Measurements from ENCODE around the gene ZC3H7A.

ZC3H7A gene

DNA sequence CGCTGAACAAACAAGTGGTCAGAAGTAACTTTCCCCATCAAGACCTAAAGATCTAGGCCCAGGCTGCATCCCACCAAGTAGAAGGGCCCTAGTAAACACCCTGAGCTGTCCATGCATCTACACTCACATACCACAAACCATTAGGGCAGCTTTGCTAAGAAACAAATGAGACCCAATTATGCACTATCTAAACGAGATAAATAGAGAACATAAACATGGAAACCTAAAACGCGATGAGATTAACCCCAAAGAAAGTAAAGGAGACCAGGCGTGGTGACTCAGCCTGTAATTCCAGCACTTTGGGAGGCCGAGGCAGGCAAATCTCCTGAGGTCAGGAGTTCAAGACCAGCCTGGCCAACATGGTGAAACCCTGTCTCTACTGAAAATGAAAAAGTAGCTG is 60.2 kb downstream of the ZC3H7A start:
- no peak overlapping the region for H3K23ac ChIP-seq (ENCODE audit: low read length)
- no peak overlapping the region for H2AK5ac ChIP-seq (ENCODE audit: low read length)
- no CpG with 5 or more reads among the region's 6 CpGs for WGBS (ENCODE audit: extremely low coverage, insufficient coverage, low lambda C conversion rate)
- H3K27ac ChIP-seq (ENCODE audit: low read depth, low read length), result no peak overlapping the region
- H3K18ac ChIP-seq (ENCODE audit: low read length), result no peak overlapping the region
- peaks cover 7% of the 10 kb centered on the region for H3K36me3 ChIP-seq (ENCODE audit: control insufficient read depth, insufficient read depth, low read length)
- H2BK5ac ChIP-seq (ENCODE audit: low read length), result no peak overlapping the region
- peaks cover 19% of the 10 kb centered on the region for H3K79me1 ChIP-seq (ENCODE audit: low read length)
- H3K4ac ChIP-seq (ENCODE audit: low read depth, low read length), result no peak overlapping the region
- H3K4me3 ChIP-seq (ENCODE audit: low read length), result no peak overlapping the region
- H4K5ac ChIP-seq (ENCODE audit: low read length), result no peak overlapping the region
- H2BK15ac ChIP-seq (replicated peaks; ENCODE audit: low read depth), result no peak overlapping the region
- H3K56ac ChIP-seq (ENCODE audit: low read length), result no peak overlapping the region
- no peak overlapping the region for H3K9ac ChIP-seq (ENCODE audit: low read length)
- H3K4me1 ChIP-seq (ENCODE audit: control insufficient read depth, low read depth, low read length), result no peaks in the 10 kb centered on the region
- H3K79me2 ChIP-seq (ENCODE audit: control insufficient read depth, insufficient read depth, low read length), result peaks cover 20% of the 10 kb centered on the region
- H3K27me3 ChIP-seq (ENCODE audit: insufficient read depth, low read length, poor library complexity), result no peaks in the 10 kb centered on the region
- H2BK120ac ChIP-seq (ENCODE audit: low read depth, low read length), result no peak overlapping the region
- no peak overlapping the region for H3K4me2 ChIP-seq (ENCODE audit: low read length)
- no peak overlapping the region for H4K8ac ChIP-seq (ENCODE audit: low read depth, low read length)
- DNase-seq, result no peak

DNA sequence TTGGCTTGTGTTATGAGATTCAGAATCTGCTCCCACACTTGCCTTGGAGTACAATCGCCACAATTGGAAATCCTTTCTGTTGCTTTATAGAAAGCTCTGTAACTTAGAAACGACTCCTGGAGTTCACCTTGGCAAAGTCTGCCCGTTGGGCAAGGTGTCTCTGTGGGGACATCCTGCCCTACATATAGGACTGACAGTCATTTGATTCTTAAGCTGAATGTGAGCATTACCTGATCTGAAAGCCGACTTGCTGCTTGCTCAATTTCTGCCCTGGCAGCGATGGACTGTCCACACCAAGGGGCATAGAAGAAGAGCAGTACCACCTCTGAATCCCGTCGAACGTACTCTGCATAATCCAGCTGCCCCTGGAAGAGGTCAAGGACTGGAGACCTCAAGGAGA is 61.3 kb downstream of the ZC3H7A start:
- H2BK5ac ChIP-seq (ENCODE audit: low read length), result no peak overlapping the region
- H2BK120ac ChIP-seq (ENCODE audit: low read depth, low read length), result no peak overlapping the region
- no peak overlapping the region for H3K18ac ChIP-seq (ENCODE audit: low read length)
- H3K79me2 ChIP-seq (ENCODE audit: control insufficient read depth, insufficient read depth, low read length), result peaks cover 16% of the 10 kb centered on the region
- H3K56ac ChIP-seq (ENCODE audit: low read length), result no peak overlapping the region
- no peak overlapping the region for H3K4me2 ChIP-seq (ENCODE audit: low read length)
- H4K5ac ChIP-seq (ENCODE audit: low read length), result no peak overlapping the region
- no peak overlapping the region for H3K23ac ChIP-seq (ENCODE audit: low read length)
- no peak overlapping the region for H4K8ac ChIP-seq (ENCODE audit: low read depth, low read length)
- no peak overlapping the region for H2AK5ac ChIP-seq (ENCODE audit: low read length)
- no peak overlapping the region for H3K27ac ChIP-seq (ENCODE audit: low read depth, low read length)
- H3K4me3 ChIP-seq (ENCODE audit: low read length), result no peak overlapping the region
- peaks cover 7% of the 10 kb centered on the region for H3K36me3 ChIP-seq (ENCODE audit: control insufficient read depth, insufficient read depth, low read length)
- H3K4me1 ChIP-seq (ENCODE audit: control insufficient read depth, low read depth, low read length), result no peaks in the 10 kb centered on the region
- H3K4ac ChIP-seq (ENCODE audit: low read depth, low read length), result no peak overlapping the region
- no peaks in the 10 kb centered on the region for H3K27me3 ChIP-seq (ENCODE audit: insufficient read depth, low read length, poor library complexity)
- no peak overlapping the region for H2BK15ac ChIP-seq (replicated peaks; ENCODE audit: low read depth)
- DNase-seq, result no peak
- WGBS (ENCODE audit: extremely low coverage, insufficient coverage, low lambda C conversion rate), result no CpG with 5 or more reads among the region's 8 CpGs
- no peak overlapping the region for H3K9ac ChIP-seq (ENCODE audit: low read length)
- peaks cover 15% of the 10 kb centered on the region for H3K79me1 ChIP-seq (ENCODE audit: low read length)

GRCh38 chr16:11734653-11735043 is 62.4 kb downstream of the ZC3H7A start:
- Histone ChIP-seq H4K5ac (ENCODE audit: low read length) (no peak overlapping the region), H4K8ac (ENCODE audit: low read depth, low read length) (no peak overlapping the region), H3K4ac (ENCODE audit: low read depth, low read length) (no peak overlapping the region), H3K79me1 (ENCODE audit: low read length) (peaks cover 13% of the 10 kb centered on the region), H3K9ac (ENCODE audit: low read length) (no peak overlapping the region), H2BK120ac (ENCODE audit: low read depth, low read length) (no peak overlapping the region), H2BK5ac (ENCODE audit: low read length) (no peak overlapping the region), H3K36me3 (ENCODE audit: control insufficient read depth, insufficient read depth, low read length) (peaks cover 7% of the 10 kb centered on the region), H3K56ac (ENCODE audit: low read length) (no peak overlapping the region), H3K27ac (ENCODE audit: low read depth, low read length) (no peak overlapping the region), H3K27me3 (ENCODE audit: insufficient read depth, low read length, poor library complexity) (no peaks in the 10 kb centered on the region), H2AK5ac (ENCODE audit: low read length) (no peak overlapping the region), H2BK15ac (replicated peaks; ENCODE audit: low read depth) (no peak overlapping the region), H3K23ac (ENCODE audit: low read length) (no peak overlapping the region), H3K18ac (ENCODE audit: low read length) (no peak overlapping the region), H3K4me2 (ENCODE audit: low read length) (no peak overlapping the region), H3K4me3 (ENCODE audit: low read length) (no peak overlapping the region), H3K79me2 (ENCODE audit: control insufficient read depth, insufficient read depth, low read length) (peaks cover 11% of the 10 kb centered on the region), H3K4me1 (ENCODE audit: control insufficient read depth, low read depth, low read length) (no peaks in the 10 kb centered on the region)
- no peak for DNase-seq
- WGBS (ENCODE audit: extremely low coverage, insufficient coverage, low lambda C conversion rate), result no CpG with 5 or more reads among the region's 6 CpGs

GRCh38 chr16:11734025-11734652 is 62.9 kb downstream of the ZC3H7A start:
- no peak overlapping the region for H3K18ac ChIP-seq (ENCODE audit: low read length)
- H3K36me3 ChIP-seq (ENCODE audit: control insufficient read depth, insufficient read depth, low read length), result peaks cover 7% of the 10 kb centered on the region
- H3K4me2 ChIP-seq (ENCODE audit: low read length), result no peak overlapping the region

DNA sequence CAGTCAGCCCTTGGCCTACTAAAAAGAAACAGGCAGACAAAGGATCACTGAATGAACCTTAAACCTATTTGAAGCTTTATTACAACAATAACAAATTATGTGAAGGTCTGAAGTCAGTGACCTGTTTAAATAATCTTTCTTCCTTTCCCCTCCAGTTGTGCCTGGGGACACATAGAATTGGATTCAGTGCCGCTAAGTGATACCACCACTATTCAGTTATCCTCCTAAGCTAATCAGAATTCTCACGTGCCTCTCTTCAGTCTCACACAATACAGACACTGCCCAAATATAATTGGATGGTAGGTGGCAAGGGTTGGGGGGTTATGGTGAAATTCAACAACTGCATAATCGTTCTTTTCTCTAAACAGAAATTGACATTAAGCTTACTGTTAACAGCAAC is 65.8 kb downstream of the ZC3H7A start:
- Histone ChIP-seq H3K9ac (ENCODE audit: low read length) (no peak overlapping the region), H3K79me2 (ENCODE audit: control insufficient read depth, insufficient read depth, low read length) (no peaks in the 10 kb centered on the region), H4K8ac (ENCODE audit: low read depth, low read length) (no peak overlapping the region), H3K18ac (ENCODE audit: low read length) (no peak overlapping the region), H3K4me2 (ENCODE audit: low read length) (no peak overlapping the region), H4K5ac (ENCODE audit: low read length) (no peak overlapping the region), H3K27ac (ENCODE audit: low read depth, low read length) (no peak overlapping the region), H3K36me3 (ENCODE audit: control insufficient read depth, insufficient read depth, low read length) (peaks cover 3% of the 10 kb centered on the region), H3K27me3 (ENCODE audit: insufficient read depth, low read length, poor library complexity) (no peaks in the 10 kb centered on the region), H2AK5ac (ENCODE audit: low read length) (no peak overlapping the region), H3K56ac (ENCODE audit: low read length) (no peak overlapping the region), H3K79me1 (ENCODE audit: low read length) (peaks cover under 1% of the 10 kb centered on the region), H3K23ac (ENCODE audit: low read length) (no peak overlapping the region), H3K4me3 (ENCODE audit: low read length) (no peak overlapping the region), H3K4me1 (ENCODE audit: control insufficient read depth, low read depth, low read length) (no peaks in the 10 kb centered on the region), H2BK5ac (ENCODE audit: low read length) (no peak overlapping the region), H2BK120ac (ENCODE audit: low read depth, low read length) (no peak overlapping the region), H2BK15ac (replicated peaks; ENCODE audit: low read depth) (no peak overlapping the region), H3K4ac (ENCODE audit: low read depth, low read length) (no peak overlapping the region)
- WGBS (ENCODE audit: extremely low coverage, insufficient coverage, low lambda C conversion rate), result no CpG with 5 or more reads among the region's 3 CpGs
- no peak for DNase-seq

More at GRCh38 chr16:11734025-11734652, 62.9 kb downstream of the ZC3H7A start:
- Histone ChIP-seq H3K56ac (ENCODE audit: low read length) (no peak overlapping the region), H3K4me3 (ENCODE audit: low read length) (no peak overlapping the region), H4K5ac (ENCODE audit: low read length) (no peak overlapping the region), H3K27me3 (ENCODE audit: insufficient read depth, low read length, poor library complexity) (no peaks in the 10 kb centered on the region), H3K23ac (ENCODE audit: low read length) (no peak overlapping the region), H3K27ac (ENCODE audit: low read depth, low read length) (no peak overlapping the region), H3K9ac (ENCODE audit: low read length) (no peak overlapping the region), H3K79me2 (ENCODE audit: control insufficient read depth, insufficient read depth, low read length) (peaks cover 8% of the 10 kb centered on the region), H2BK120ac (ENCODE audit: low read depth, low read length) (no peak overlapping the region), H2BK5ac (ENCODE audit: low read length) (no peak overlapping the region), H2BK15ac (replicated peaks; ENCODE audit: low read depth) (no peak overlapping the region), H3K4me1 (ENCODE audit: control insufficient read depth, low read depth, low read length) (no peaks in the 10 kb centered on the region), H4K8ac (ENCODE audit: low read depth, low read length) (no peak overlapping the region), H2AK5ac (ENCODE audit: low read length) (no peak overlapping the region), H3K79me1 (ENCODE audit: low read length) (peaks cover 11% of the 10 kb centered on the region), H3K4ac (ENCODE audit: low read depth, low read length) (no peak overlapping the region)
- DNase-seq, result no peak
- no CpG with 5 or more reads among the region's 3 CpGs for WGBS (ENCODE audit: extremely low coverage, insufficient coverage, low lambda C conversion rate)

DNA sequence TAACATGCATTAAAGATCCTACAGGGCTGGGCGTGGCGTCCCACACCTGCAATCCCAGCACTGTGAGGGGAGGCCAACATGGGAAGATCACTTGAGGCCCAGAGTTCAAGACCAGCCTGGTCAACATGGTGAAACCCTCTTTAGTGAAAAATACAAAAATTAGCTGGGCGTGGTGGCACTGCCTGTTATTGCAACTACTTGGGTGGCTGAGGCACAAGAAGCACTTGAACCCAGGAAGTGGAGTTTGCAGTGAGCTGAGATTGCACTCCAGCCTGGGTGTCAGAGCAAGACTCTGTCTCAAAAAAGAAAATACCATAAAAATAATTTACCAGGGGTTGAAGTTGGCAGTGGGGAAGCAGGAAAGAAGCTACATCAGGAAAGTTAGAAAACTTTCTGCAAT is 67.3 kb downstream of the ZC3H7A start:
- H3K18ac ChIP-seq (ENCODE audit: low read length), result no peak overlapping the region
- H3K9ac ChIP-seq (ENCODE audit: low read length), result no peak overlapping the region
- WGBS (ENCODE audit: extremely low coverage, insufficient coverage, low lambda C conversion rate), result no CpG with 5 or more reads among the region's 3 CpGs
- no peak overlapping the region for H3K56ac ChIP-seq (ENCODE audit: low read length)
- H3K23ac ChIP-seq (ENCODE audit: low read length), result no peak overlapping the region
- H3K79me1 ChIP-seq (ENCODE audit: low read length), result no peaks in the 10 kb centered on the region
- H3K4me1 ChIP-seq (ENCODE audit: control insufficient read depth, low read depth, low read length), result no peaks in the 10 kb centered on the region
- no peak overlapping the region for H3K4me2 ChIP-seq (ENCODE audit: low read length)
- no peak overlapping the region for H2BK15ac ChIP-seq (replicated peaks; ENCODE audit: low read depth)
- H3K4ac ChIP-seq (ENCODE audit: low read depth, low read length), result no peak overlapping the region
- peaks cover 2% of the 10 kb centered on the region for H3K36me3 ChIP-seq (ENCODE audit: control insufficient read depth, insufficient read depth, low read length)
- no peak overlapping the region for H3K27ac ChIP-seq (ENCODE audit: low read depth, low read length)
- no peaks in the 10 kb centered on the region for H3K79me2 ChIP-seq (ENCODE audit: control insufficient read depth, insufficient read depth, low read length)
- DNase-seq, result no peak
- no peaks in the 10 kb centered on the region for H3K27me3 ChIP-seq (ENCODE audit: insufficient read depth, low read length, poor library complexity)
- no peak overlapping the region for H2BK5ac ChIP-seq (ENCODE audit: low read length)
- no peak overlapping the region for H3K4me3 ChIP-seq (ENCODE audit: low read length)
- H4K8ac ChIP-seq (ENCODE audit: low read depth, low read length), result no peak overlapping the region
- no peak overlapping the region for H2BK120ac ChIP-seq (ENCODE audit: low read depth, low read length)
- H4K5ac ChIP-seq (ENCODE audit: low read length), result no peak overlapping the region
- H2AK5ac ChIP-seq (ENCODE audit: low read length), result no peak overlapping the region

All from mesendoderm (in vitro differentiated cells).